Lower leg skin (tissue), 4 donors: Measurements from ENCODE around the gene PNMT. TPM values are rescaled to one million over a fixed set of nuclear protein-coding genes. Genes with fewer than 3 reads are reported as not detected.

Experiments
- DNase-seq, 2 donors: peaks; one replicate each; pipeline ENCODE4 v3.0.0-alpha.2; 2019; ENCODE audit warnings: low spot score in 2 of 2
- H3K4me3 ChIP-seq: fragments of 200-600 bp; sonication (generic); 2 replicates; pipeline ENCODE4 v1.5.1; 2017; ENCODE audit warnings: mild to moderate bottlenecking, low read depth; ENCODE audit not compliant: poor library complexity, severe bottlenecking
- POLR2A ChIP-seq, 2 donors: fragments of 450-650 bp; IDR thresholded peaks; one replicate each; pipeline ENCODE4 v1.6.1; 2016 to 2017; ENCODE audit warnings: antibody characterized with exemption in 2 of 2, mild to moderate bottlenecking in 1 of 2, moderate library complexity in 1 of 2
- WGBS, 2 donors: methylation state at CpG; one replicate each; pipeline ENCODE4 v1.1.5; 2018; 5-methylcytosine and 5-hydroxymethylcytosine counted together
- intact Hi-C: fragments of 100-400 bp; cut with DNase I; formaldehyde crosslinking; loops from one replicate; pipeline ENCODE4 v1.15.0; 2023; ENCODE audit warnings: low total_unique reads
- total RNA-seq, 4 donors: library from RNA; depleted of rRNA; stranded (reverse); fragments of >200 nt; gene quantifications; one replicate each; pipeline ENCODE4 v1.1.0, GENCODE V29; 2016
- TF ChIP-seq, protein P1 (sequence below), 3 donors: fragments of 450-650 bp; IDR thresholded peaks; one replicate each; pipeline ENCODE4 v1.5.1; 2016; ENCODE audit warnings: antibody characterized with exemption in 3 of 3, mild to moderate bottlenecking in 3 of 3, moderate library complexity in 2 of 3

PNMT gene
- total RNA-seq, 4 donors from 2014 or later, result 1.6 to 3.8 (median 1.9) TPM

DNA sequence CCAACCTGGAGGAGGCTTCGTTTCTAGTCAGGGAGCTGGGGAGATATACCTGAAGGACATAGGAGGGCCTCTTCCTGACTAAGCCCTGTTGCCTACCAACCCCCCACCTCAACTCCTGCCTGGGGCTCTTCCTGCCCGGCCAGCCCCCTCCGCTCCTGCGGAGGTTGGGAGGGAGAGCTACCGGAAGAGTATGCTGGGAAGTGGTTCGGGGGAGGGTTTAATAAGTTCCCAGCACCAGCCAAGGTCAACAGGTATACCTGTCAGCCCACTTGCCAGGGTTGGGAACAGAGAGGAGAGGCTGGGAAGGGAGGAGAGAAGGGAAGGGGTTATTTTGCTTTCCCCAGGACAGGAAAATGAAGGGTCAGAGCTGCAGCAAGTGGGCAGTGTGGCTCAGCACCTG, 36.9 kb upstream of the PNMT start:
- 11 to 23% methylated on average over 6 of the region's 6 CpGs for WGBS, 2 donors
- H3K4me3 ChIP-seq, result no peak overlapping the region
- TF ChIP-seq, protein P1, sequence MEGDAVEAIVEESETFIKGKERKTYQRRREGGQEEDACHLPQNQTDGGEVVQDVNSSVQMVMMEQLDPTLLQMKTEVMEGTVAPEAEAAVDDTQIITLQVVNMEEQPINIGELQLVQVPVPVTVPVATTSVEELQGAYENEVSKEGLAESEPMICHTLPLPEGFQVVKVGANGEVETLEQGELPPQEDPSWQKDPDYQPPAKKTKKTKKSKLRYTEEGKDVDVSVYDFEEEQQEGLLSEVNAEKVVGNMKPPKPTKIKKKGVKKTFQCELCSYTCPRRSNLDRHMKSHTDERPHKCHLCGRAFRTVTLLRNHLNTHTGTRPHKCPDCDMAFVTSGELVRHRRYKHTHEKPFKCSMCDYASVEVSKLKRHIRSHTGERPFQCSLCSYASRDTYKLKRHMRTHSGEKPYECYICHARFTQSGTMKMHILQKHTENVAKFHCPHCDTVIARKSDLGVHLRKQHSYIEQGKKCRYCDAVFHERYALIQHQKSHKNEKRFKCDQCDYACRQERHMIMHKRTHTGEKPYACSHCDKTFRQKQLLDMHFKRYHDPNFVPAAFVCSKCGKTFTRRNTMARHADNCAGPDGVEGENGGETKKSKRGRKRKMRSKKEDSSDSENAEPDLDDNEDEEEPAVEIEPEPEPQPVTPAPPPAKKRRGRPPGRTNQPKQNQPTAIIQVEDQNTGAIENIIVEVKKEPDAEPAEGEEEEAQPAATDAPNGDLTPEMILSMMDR (IDR thresholded peaks at IDR 0.05), result no peak
- TF ChIP-seq POLR2A (IDR thresholded peaks at IDR 0.05), result no peak
- intact Hi-C loops, result no loop called here
- no peak for DNase-seq

DNA sequence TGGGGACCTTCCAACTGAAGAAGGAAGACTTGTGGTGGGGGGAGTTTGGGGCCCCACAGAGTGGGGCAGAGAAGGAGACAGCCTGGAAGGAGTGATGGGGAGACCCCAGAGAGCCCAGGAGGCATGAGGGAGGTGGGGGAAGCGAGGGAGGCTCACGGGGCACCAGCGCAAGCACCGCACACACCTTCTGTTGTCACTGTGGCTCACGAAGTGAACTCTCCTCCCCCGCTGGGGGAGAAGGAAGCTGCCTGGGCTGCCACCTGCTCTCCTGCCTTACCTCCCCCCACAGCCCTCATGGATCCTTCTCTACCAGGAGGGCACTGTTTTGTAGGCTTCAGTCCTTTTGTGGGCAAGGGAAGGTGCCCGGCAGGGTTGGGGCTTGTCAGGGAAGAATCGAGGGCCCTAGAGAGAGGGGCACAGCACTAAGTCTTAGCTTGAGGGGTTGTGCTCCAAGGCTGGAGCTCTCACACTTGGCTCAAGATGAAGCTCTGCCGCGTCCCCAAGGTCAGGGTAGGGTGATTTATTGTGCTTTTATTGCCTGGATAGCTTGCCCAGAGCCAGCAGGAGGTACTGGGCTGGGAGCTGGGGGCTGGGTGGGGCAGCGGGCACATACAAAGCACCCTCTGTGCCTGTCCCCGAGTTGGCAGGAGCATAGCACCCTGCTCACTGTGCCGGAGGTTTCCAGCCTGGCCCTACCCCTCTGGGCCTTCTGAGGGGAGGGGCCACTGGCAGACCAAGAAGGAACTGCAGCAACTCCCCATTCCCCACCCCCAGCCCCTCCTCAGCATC, 35.9 kb upstream of the PNMT start:
- intact Hi-C loops, result no loop called here
- no peak for DNase-seq
- no peak for TF ChIP-seq POLR2A (IDR thresholded peaks at IDR 0.05)
- TF ChIP-seq, protein P1 (IDR thresholded peaks at IDR 0.05), result no peak
- WGBS, 2 donors, result 42% methylated on average over 11 to 13 of the region's 13 CpGs
- H3K4me3 ChIP-seq, result no peak overlapping the region

DNA sequence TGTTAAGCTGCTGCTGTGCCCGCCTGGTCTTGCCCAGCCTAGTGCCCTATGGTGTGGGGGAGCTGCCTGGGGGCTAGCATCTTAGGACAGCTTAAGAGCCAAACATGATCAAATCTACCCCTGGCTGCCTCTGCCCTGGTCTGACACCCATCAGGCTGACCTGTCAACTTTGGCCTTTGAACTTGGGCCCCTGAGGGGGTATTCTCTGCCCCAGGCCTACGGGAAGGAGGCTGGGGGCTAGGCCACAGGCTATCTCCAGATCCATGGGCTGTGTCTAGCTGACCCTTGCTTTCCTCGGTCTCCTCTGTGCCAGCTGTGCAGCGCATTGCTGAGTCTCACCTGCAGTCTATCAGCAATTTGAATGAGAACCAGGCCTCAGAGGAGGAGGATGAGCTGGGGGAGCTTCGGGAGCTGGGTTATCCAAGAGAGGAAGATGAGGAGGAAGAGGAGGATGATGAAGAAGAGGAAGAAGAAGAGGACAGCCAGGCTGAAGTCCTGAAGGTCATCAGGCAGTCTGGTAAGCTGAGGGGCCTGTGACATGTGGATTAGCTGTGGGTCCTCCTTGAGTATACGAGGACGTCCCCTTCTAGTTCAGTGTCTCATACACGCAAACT, 34.6 kb upstream of the PNMT start:
- TF ChIP-seq, protein P1 (IDR thresholded peaks at IDR 0.05), result no peak
- no peak for TF ChIP-seq POLR2A (IDR thresholded peaks at IDR 0.05)
- intact Hi-C loops, result no loop called here

DNA sequence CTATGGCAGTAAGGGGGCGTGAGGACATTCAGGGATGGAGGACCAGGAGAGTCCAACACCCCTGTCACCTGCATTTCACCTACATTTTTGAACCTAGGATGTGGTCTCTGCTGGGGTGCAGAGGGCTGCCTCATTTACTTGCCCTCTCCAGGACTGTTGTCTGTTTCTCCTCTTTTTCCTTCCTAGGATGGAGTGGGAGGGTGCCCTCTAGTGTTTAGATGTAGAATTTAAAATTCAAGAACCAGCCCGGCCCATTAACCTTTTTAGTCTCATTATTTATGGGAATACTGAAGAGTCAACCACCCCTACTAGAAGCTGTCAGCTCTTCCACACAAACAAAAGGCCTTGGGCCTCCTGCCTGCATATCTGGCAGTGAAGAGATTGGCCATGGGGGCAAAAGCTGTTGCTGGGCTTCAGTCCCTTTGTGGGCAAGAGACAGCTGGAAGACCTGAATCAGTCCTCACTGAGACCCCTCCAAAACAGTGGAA, 33.8 kb upstream of the PNMT start:
- H3K4me3 ChIP-seq, result no peak overlapping the region
- intact Hi-C loops, result no loop called here
- no peak for TF ChIP-seq POLR2A (IDR thresholded peaks at IDR 0.05)
- TF ChIP-seq, protein P1 (IDR thresholded peaks at IDR 0.05), result peak in 1 of 3 donors; percentile 27
- DNase-seq, result no peak
- 47 to 50% methylated on average over 2 of the region's 2 CpGs for WGBS, 2 donors

More for the DNA sequence above, 34.6 kb upstream of the PNMT start:
- WGBS, 2 donors, result 68 to 72% methylated on average over 8 of the region's 8 CpGs
- no peak for DNase-seq
- no peak overlapping the region for H3K4me3 ChIP-seq

DNA sequence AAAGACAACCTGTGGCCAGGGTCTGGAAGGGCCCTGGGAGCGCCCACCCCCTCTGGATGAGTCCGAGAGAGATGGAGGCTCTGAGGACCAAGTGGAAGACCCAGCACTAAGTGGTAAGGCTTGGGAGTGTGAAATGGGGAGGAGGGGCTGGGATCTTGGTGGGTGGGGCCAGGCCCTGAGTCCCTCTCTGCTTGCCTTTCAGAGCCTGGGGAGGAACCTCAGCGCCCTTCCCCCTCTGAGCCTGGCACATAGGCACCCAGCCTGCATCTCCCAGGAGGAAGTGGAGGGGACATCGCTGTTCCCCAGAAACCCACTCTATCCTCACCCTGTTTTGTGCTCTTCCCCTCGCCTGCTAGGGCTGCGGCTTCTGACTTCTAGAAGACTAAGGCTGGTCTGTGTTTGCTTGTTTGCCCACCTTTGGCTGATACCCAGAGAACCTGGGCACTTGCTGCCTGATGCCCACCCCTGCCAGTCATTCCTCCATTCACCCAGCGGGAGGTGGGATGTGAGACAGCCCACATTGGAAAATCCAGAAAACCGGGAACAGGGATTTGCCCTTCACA, 32.6 kb upstream of the PNMT start:
- no peak for TF ChIP-seq POLR2A (IDR thresholded peaks at IDR 0.05)
- TF ChIP-seq, protein P1 (IDR thresholded peaks at IDR 0.05), result no peak
- intact Hi-C loops, result no loop called here
- 82 to 90% methylated on average over 8 of the region's 8 CpGs for whole genome bisulfite sequencing, 2 donors
- DNase-seq, result no peak
- no peak overlapping the region for H3K4me3 ChIP-seq
